ENCODE results near the gene CCDC175.

CCDC175 gene

GRCh38 chr14:59576332-59577294 is at the start of gene CCDC175:
Gene CCDC175, minus strand, starts transcription at chr14:59576812. Its CDS starts 37 bp downstream, at chr14:59576775.
- DNase-seq, result peak; percentile 65 to 75

DNA sequence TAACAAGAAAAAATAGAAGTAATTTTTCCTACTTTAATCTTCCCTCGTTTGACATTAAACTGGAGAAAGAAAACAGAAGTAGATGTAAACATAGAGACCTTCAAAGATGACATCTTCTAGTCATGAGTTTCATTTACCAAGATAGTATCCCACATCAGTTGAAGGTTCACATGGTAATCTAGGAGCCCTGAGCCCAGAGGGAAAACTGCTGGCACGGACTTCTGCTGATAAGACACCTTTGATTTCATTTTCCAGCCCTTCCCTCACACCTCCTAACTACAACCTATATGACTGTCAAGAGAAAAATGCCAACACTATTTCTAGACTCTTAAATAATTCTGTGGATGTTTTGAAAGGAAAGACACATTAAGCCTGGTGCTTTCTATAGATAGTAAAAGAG is 46.0 kb upstream of the CCDC175 start:
- no peak for DNase-seq

- no peak for DNase-seq
Observed at GRCh38 chr14:59619061-59619460, 42.4 kb upstream of the CCDC175 start.

- no peak for DNase-seq
Observed at GRCh38 chr14:59601056-59601455, 24.4 kb upstream of the CCDC175 start.

GRCh38 chr14:59600211-59600945 is 23.8 kb upstream of the CCDC175 start:
- no peak for DNase-seq

DNA sequence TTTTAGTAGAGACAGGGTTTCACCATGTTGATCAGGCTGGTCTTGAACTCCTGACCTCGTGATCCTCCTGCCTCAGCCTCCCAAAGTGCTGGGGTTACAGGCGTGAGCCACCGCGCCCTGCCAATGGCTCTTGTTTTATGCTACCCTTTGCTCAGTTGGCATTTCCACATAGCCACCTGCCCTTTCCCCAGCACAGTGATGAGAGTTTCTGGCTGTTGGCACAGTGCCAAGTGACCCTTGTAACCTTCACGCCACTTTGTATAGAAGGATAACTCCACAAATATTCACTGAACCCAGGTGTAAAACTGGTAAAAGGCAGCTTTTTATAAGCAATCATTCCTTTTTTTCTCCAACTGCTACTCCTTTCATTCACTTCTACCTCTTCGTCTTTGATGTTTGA is 18.5 kb upstream of the CCDC175 start:
- DNase-seq, result no peak

- no peak for DNase-seq
Observed at GRCh38 chr14:59591641-59592370, 15.2 kb upstream of the CCDC175 start.

- DNase-seq, result no peak
Observed at GRCh38 chr14:59588101-59588500, 11.5 kb upstream of the CCDC175 start.

DNA sequence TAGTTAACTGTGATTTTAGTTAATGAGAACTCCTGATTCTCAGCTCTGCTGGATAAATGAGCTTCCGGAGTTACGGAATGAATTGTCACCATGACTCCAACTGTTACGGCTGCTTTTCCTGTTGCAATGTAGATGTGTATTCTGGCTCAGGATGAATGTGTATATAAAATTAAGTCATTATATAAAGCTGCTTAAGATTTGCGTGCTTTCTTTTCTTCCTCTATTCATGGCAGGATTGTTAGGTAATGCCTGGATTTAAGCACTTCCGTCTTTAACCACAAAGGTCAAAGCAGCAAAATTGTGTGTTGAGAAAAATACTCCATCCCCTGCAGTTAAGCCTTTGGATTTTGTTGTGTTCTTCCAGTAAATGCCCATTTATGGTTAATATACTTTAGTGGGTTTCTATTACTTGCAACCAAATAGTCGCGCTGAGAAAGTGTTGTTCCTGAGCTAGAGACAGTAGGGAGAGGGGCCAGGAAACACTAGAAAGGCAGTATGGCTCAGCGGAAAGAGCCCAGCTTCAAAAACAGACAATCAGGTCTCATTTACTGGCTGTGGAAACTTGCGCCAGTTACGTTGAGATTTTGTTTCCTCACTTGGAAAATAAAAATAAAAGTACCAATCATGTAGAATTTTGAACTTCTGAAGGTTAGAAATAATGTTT is 9.4 kb upstream of the CCDC175 start:
- no peak for DNase-seq

GRCh38 chr14:59583755-59584154 is 7.1 kb upstream of the CCDC175 start:
- DNase-seq, result no peak

GRCh38 chr14:59582845-59583509 is 6.4 kb upstream of the CCDC175 start:
- DNase-seq, result no peak

DNA sequence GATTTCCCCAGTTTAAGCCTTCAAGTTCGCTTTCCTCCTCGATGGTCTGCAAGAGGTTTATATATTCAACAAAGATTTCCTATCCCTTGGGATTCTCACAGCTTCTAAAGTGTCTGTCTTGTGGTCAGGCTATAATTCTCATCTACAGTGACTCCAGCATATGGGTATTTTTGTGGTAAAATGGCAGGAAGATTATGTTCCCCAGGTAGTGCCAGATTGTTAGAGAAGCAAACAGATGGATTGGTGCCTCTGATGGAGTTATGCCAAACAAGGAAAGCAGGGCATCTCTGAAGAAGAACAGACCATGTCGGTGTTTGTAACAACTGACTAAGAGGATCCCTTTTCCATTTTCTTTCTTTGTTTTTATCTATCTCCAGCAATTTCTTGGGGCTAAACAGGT is 5.5 kb upstream of the CCDC175 start:
- DNase-seq, result no peak

GRCh38 chr14:59580911-59581310 is 4.3 kb upstream of the CCDC175 start:
- DNase-seq, result no peak

GRCh38 chr14:59570122-59570521 is 6.5 kb downstream of the CCDC175 start:
- no peak for DNase-seq

DNA sequence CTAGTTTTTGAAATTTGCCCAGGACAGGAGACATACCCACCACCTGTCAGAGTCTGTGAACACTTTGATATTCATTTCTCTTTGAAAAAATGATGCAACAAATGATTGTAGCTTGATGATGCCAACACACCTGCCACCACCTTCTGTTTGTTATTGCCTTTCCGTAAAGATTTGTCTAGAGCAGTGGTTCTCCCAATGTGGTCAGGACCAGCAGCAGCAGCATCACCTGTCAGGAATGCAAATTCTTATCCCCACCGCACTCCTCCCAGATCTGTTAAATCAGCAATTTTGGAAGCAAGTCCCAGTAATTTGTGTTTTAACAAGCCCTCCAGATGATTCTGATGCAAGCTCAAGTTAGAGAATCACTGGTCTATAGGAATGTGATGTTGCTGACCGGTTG is 9.9 kb downstream of the CCDC175 start:
- DNase-seq, result no peak

DNA sequence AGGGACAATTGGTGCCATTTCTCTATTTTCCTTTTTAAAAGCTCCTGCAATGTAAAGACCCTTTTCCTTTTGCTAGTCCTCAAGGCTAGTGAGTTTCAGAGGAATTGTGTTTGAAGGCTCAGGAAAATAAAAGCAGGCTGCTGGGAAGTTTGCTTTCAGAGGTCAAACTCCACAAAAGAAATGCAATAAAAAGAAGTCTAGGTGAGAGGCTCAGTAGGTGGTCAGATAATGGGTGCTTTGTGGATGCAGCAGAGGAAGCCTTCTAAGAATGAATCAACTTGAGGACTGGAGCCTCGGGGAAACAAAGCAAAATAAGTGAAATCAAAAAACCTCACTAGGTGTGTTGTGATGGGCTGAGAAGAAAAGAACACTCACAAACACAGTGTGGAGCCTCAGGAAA is 10.3 kb downstream of the CCDC175 start:
- DNase-seq, result no peak

- no peak for DNase-seq
Observed at GRCh38 chr14:59565087-59565486, 11.5 kb downstream of the CCDC175 start.

- DNase-seq, result no peak
Observed at GRCh38 chr14:59564366-59564765, 12.2 kb downstream of the CCDC175 start.

DNA sequence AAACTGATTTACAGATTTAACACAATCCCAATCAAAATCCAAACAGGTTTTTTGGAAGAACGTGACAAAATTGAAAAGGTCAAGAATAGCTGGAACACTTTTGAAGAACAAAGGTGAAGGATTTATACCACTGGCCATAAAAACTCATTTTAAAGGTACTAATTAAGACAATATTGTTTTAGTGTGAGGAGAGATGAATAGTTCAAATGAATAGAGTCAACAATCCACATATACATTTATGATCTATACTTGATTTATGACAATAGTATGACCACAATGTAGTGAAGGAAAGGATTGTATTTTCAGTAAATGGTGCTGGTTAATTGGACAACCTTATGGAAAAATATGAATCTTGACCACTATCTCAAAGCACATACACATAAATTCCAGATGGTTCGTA is 29.3 kb downstream of the CCDC175 start:
- no peak for DNase-seq

DNA sequence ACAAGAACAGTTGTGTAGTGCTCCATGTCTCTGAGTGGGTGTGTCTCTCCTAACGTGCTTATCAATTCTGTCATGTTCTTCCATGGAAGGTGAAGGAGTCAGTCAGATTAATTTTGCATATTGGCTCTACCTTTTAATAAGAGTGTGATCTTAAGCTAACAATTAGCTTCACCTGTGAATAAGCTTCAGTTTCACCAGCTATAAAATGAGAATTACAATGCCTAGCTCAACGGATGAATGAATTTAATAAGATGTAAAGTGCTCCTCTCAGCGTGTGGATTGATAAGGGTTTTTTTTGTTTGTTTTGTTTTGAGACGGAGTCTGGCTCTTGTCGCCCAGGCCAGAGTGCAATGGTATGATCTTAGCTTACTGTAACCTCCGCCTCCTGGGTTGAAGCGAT is 32.7 kb downstream of the CCDC175 start:
- no peak for DNase-seq

GRCh38 chr14:59541731-59542130 is 34.9 kb downstream of the CCDC175 start:
- no peak for DNase-seq

DNA sequence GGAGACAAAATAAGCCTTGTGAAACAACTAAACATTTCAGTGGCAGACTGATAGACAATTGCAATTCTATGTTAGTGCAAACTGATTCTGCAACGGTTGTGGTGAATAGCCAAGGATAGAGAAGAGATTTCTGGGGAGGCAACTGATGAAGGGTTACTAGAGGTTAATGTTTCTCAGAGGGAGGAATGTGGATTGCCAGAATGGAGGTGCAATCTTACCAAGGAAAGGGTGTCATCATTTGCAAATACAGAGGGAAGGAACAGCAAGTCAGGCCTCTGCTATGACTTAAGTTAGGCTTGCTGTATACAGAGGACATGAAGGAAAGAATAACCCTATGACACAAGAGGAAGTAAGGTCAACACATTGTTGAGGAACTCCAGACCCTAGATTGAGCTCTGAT is 35.8 kb downstream of the CCDC175 start:
- no peak for DNase-seq

All from activated CD4-positive, alpha-beta T cell treated with anti-CD3 and anti-CD28 coated beads, Interleukin-2, amount 50 U/mL, for 4 hours (primary cell).